ENCODE results near the gene ADAMTSL3. TPM values are rescaled to one million over a fixed set of nuclear protein-coding genes. Genes with fewer than 3 reads are reported as not detected.

Gene ADAMTSL3
- total and polyA plus RNA-seq, 3 donors from 2014 or later: 8.6 to 16.4 (median 9.4) TPM

- Histone ChIP-seq H3K27me3 (no peaks in the 10 kb centered on the region), H3K4me3 (no peak overlapping the region), H3K36me3 (ENCODE audit: low read depth, missing control alignments) (no peaks in the 10 kb centered on the region), H3K4me1 (no peaks in the 10 kb centered on the region), H3K27ac (no peak overlapping the region), H3K9me3 (no peaks in the 10 kb centered on the region)
- no peak for DNase-seq
- WGBS, 2 donors: 88 to 93% methylated on average over 2 of the region's 2 CpGs
- TF ChIP-seq POLR2A (IDR thresholded peaks at IDR 0.05): no peak
- no peak for TF ChIP-seq CTCF (IDR thresholded peaks at IDR 0.05)
- intact Hi-C loops (cut with DNase I; ENCODE audit: low total_unique reads): no loop called here
These were observed 155.4 kb downstream of the ADAMTSL3 start for GRCh38 chr15:83809345-83809744.

- Histone ChIP-seq H3K36me3 (ENCODE audit: low read depth, missing control alignments) (no peaks in the 10 kb centered on the region), H3K4me3 (no peak overlapping the region), H3K9me3 (no peaks in the 10 kb centered on the region), H3K4me1 (no peaks in the 10 kb centered on the region), H3K27me3 (no peaks in the 10 kb centered on the region), H3K27ac (no peak overlapping the region)
- TF ChIP-seq CTCF (IDR thresholded peaks at IDR 0.05): no peak
- DNase-seq: no peak
- intact Hi-C loops (cut with DNase I; ENCODE audit: low total_unique reads): no loop called here
- 87 to 92% methylated on average over 3 of the region's 3 CpGs for WGBS, 2 donors
These were observed 156.2 kb downstream of the ADAMTSL3 start for GRCh38 chr15:83810110-83810509.

GRCh38 chr15:83813682-83814081, 159.8 kb downstream of the ADAMTSL3 start:
- H3K4me1 ChIP-seq: no peaks in the 10 kb centered on the region
- H3K9me3 ChIP-seq: no peaks in the 10 kb centered on the region
- H3K27me3 ChIP-seq: no peaks in the 10 kb centered on the region
- intact Hi-C loops (cut with DNase I; ENCODE audit: low total_unique reads): no loop called here
- no peak overlapping the region for H3K27ac ChIP-seq
- TF ChIP-seq POLR2A (IDR thresholded peaks at IDR 0.05): no peak
- no peak for TF ChIP-seq CTCF (IDR thresholded peaks at IDR 0.05)
- H3K36me3 ChIP-seq (ENCODE audit: low read depth, missing control alignments): no peaks in the 10 kb centered on the region
- H3K4me3 ChIP-seq: no peak overlapping the region
- DNase-seq: no peak
- WGBS, 2 donors: 0 to 70% methylated on average over 1 of the region's 1 CpG

- no peaks in the 10 kb centered on the region for H3K27me3 ChIP-seq
- no peak overlapping the region for H3K4me3 ChIP-seq
- peak; percentile 33 for DNase-seq
- TF ChIP-seq CTCF (IDR thresholded peaks at IDR 0.05): no peak
- TF ChIP-seq POLR2A (IDR thresholded peaks at IDR 0.05): no peak
- 52 to 83% methylated on average over 2 of the region's 2 CpGs for WGBS, 2 donors
- intact Hi-C loops (cut with DNase I; ENCODE audit: low total_unique reads): no loop called here
- H3K9me3 ChIP-seq: no peaks in the 10 kb centered on the region
- H3K36me3 ChIP-seq (ENCODE audit: low read depth, missing control alignments): no peaks in the 10 kb centered on the region
- no peak overlapping the region for H3K27ac ChIP-seq
- no peaks in the 10 kb centered on the region for H3K4me1 ChIP-seq
These were observed 161.6 kb downstream of the ADAMTSL3 start for GRCh38 chr15:83815506-83815905.

GRCh38 chr15:83816124-83816883, 162.4 kb downstream of the ADAMTSL3 start:
- intact Hi-C loops (cut with DNase I; ENCODE audit: low total_unique reads): no loop called here
- no peak for DNase-seq
- H3K27me3 ChIP-seq: no peaks in the 10 kb centered on the region
- 81 to 88% methylated on average over 8 of the region's 8 CpGs for WGBS, 2 donors
- no peak overlapping the region for H3K27ac ChIP-seq
- H3K9me3 ChIP-seq: no peaks in the 10 kb centered on the region
- no peaks in the 10 kb centered on the region for H3K36me3 ChIP-seq (ENCODE audit: low read depth, missing control alignments)
- H3K4me1 ChIP-seq: no peaks in the 10 kb centered on the region
- H3K4me3 ChIP-seq: no peak overlapping the region
- no peak for TF ChIP-seq POLR2A (IDR thresholded peaks at IDR 0.05)
- TF ChIP-seq CTCF (IDR thresholded peaks at IDR 0.05): no peak
